Mucosa of stomach (tissue), 1 donor: ENCODE data around the gene GPER1.

Experiments
- H3K27me3 ChIP-seq: one replicate; pipeline ENCODE4 v1.7.0; 2013; ENCODE audit warnings: mild to moderate bottlenecking, low read length; ENCODE audit not compliant: control insufficient read depth, insufficient read depth
- H3K36me3 ChIP-seq: one replicate; pipeline ENCODE4 v1.7.0; 2013; ENCODE audit warnings: low read length; ENCODE audit not compliant: control insufficient read depth, insufficient read depth
- H3K4me1 ChIP-seq: one replicate; pipeline ENCODE4 v1.7.0; 2013; ENCODE audit warnings: mild to moderate bottlenecking, low read length; ENCODE audit not compliant: control insufficient read depth, insufficient read depth
- H3K4me3 ChIP-seq: one replicate; pipeline ENCODE4 v1.7.0; 2013; ENCODE audit warnings: low read length
- H3K9ac ChIP-seq: one replicate; pipeline ENCODE4 v1.7.0; 2013; ENCODE audit warnings: mild to moderate bottlenecking, low read length, moderate library complexity
- H3K9me3 ChIP-seq: one replicate; pipeline ENCODE4 v1.7.0; 2013; ENCODE audit warnings: mild to moderate bottlenecking, low read length, moderate library complexity; ENCODE audit not compliant: control insufficient read depth
- donor health status: Pancreatic carcinoma.

GPER1 gene

GRCh38 chr7:1124164-1124563, 36.3 kb downstream of the GPER1 start:
- H3K27me3 ChIP-seq: no peaks in the 10 kb centered on the region
- H3K4me1 ChIP-seq: peaks cover 16% of the 10 kb centered on the region
- no peak overlapping the region for H3K9ac ChIP-seq
- no peaks in the 10 kb centered on the region for H3K9me3 ChIP-seq
- H3K4me3 ChIP-seq: no peak overlapping the region
- H3K36me3 ChIP-seq: no peaks in the 10 kb centered on the region

- no peak overlapping the region for H3K4me3 ChIP-seq
- H3K9me3 ChIP-seq: no peaks in the 10 kb centered on the region
- no peaks in the 10 kb centered on the region for H3K27me3 ChIP-seq
- no peak overlapping the region for H3K9ac ChIP-seq
- H3K4me1 ChIP-seq: peaks cover 16% of the 10 kb centered on the region
- H3K36me3 ChIP-seq: no peaks in the 10 kb centered on the region
Measured at GRCh38 chr7:1124816-1125602, 37.1 kb downstream of the GPER1 start.

- no peak overlapping the region for H3K9ac ChIP-seq
- no peaks in the 10 kb centered on the region for H3K9me3 ChIP-seq
- H3K4me3 ChIP-seq: no peak overlapping the region
- no peaks in the 10 kb centered on the region for H3K36me3 ChIP-seq
- peaks cover 16% of the 10 kb centered on the region for H3K4me1 ChIP-seq
- H3K27me3 ChIP-seq: no peaks in the 10 kb centered on the region
Measured at GRCh38 chr7:1125603-1125969, 37.7 kb downstream of the GPER1 start.

GRCh38 chr7:1127001-1127400, 39.1 kb downstream of the GPER1 start:
- Histone ChIP-seq H3K9ac (no peak overlapping the region), H3K27me3 (no peaks in the 10 kb centered on the region), H3K9me3 (no peaks in the 10 kb centered on the region), H3K4me3 (no peak overlapping the region), H3K36me3 (no peaks in the 10 kb centered on the region), H3K4me1 (peaks cover 16% of the 10 kb centered on the region)

- Histone ChIP-seq H3K4me3 (no peak overlapping the region), H3K36me3 (no peaks in the 10 kb centered on the region), H3K9ac (no peak overlapping the region), H3K4me1 (peaks cover 8% of the 10 kb centered on the region), H3K27me3 (no peaks in the 10 kb centered on the region), H3K9me3 (no peaks in the 10 kb centered on the region)
Measured at GRCh38 chr7:1129431-1129830, 41.5 kb downstream of the GPER1 start.

- no peaks in the 10 kb centered on the region for H3K36me3 ChIP-seq
- H3K9ac ChIP-seq: no peak overlapping the region
- H3K9me3 ChIP-seq: no peaks in the 10 kb centered on the region
- H3K4me1 ChIP-seq: peaks cover under 1% of the 10 kb centered on the region
- H3K27me3 ChIP-seq: no peaks in the 10 kb centered on the region
- no peak overlapping the region for H3K4me3 ChIP-seq
Measured at GRCh38 chr7:1130021-1130990, 42.4 kb downstream of the GPER1 start.

GRCh38 chr7:1131471-1132265, 43.8 kb downstream of the GPER1 start:
- Histone ChIP-seq H3K9ac (no peak overlapping the region), H3K36me3 (no peaks in the 10 kb centered on the region), H3K4me3 (no peak overlapping the region), H3K27me3 (no peaks in the 10 kb centered on the region), H3K4me1 (peaks cover 2% of the 10 kb centered on the region), H3K9me3 (no peaks in the 10 kb centered on the region)

GRCh38 chr7:1134951-1135350, 47.0 kb downstream of the GPER1 start:
- Histone ChIP-seq H3K9me3 (no peaks in the 10 kb centered on the region), H3K4me1 (peaks cover 9% of the 10 kb centered on the region), H3K4me3 (no peak overlapping the region), H3K36me3 (no peaks in the 10 kb centered on the region), H3K27me3 (no peaks in the 10 kb centered on the region), H3K9ac (no peak overlapping the region)

- H3K27me3 ChIP-seq: no peaks in the 10 kb centered on the region
- no peaks in the 10 kb centered on the region for H3K36me3 ChIP-seq
- H3K9ac ChIP-seq: peak overlapping the region; percentile 41
- H3K4me3 ChIP-seq: no peak overlapping the region
- H3K9me3 ChIP-seq: no peaks in the 10 kb centered on the region
- peaks cover 9% of the 10 kb centered on the region for H3K4me1 ChIP-seq
Measured at GRCh38 chr7:1136841-1137516, 49.1 kb downstream of the GPER1 start.

GRCh38 chr7:1137517-1138167, 49.7 kb downstream of the GPER1 start:
- H3K27me3 ChIP-seq: no peaks in the 10 kb centered on the region
- H3K4me1 ChIP-seq: peaks cover 9% of the 10 kb centered on the region
- peak overlapping the region; percentile 25 for H3K4me3 ChIP-seq
- no peaks in the 10 kb centered on the region for H3K9me3 ChIP-seq
- no peaks in the 10 kb centered on the region for H3K36me3 ChIP-seq
- H3K9ac ChIP-seq: peak overlapping the region; percentile 56

GRCh38 chr7:1140476-1141104, 52.7 kb downstream of the GPER1 start:
- H3K27me3 ChIP-seq: no peaks in the 10 kb centered on the region
- no peaks in the 10 kb centered on the region for H3K36me3 ChIP-seq
- no peak overlapping the region for H3K4me3 ChIP-seq
- H3K4me1 ChIP-seq: peaks cover 9% of the 10 kb centered on the region
- no peaks in the 10 kb centered on the region for H3K9me3 ChIP-seq
- no peak overlapping the region for H3K9ac ChIP-seq
